ENCODE measurements around the gene TBC1D3L.
"Not testable (repeated sequence)": the region's sequence is repeated elsewhere in the genome, so short reads cannot be mapped to it uniquely, and the experiment has no call there.

TBC1D3L gene

GRCh38 chr17:37988960-37989359 lies at the start of gene TBC1D3L:
Gene TBC1D3L (minus strand): TSS chr17:37989060. CDS start chr17:37987520, 1,540 bp downstream.
- not testable (repeated sequence) for DNase-seq

- not testable (repeated sequence) for DNase-seq
Measured at GRCh38 chr17:38003676-38004075, 14.8 kb upstream of the TBC1D3L start, which contains the start of gene TBC1D3D. Gene TBC1D3D (plus strand): TSS chr17:38003976. CDS start chr17:38005561, 1,585 bp downstream.

Data from SW 1271 (cell line).